Nephron (organoid): Measurements from ENCODE around the gene SLC11A2.

Experiments
- H3K27ac Mint-ChIP-seq, 3 experiments: 2 replicates each; pipeline ENCODE4 v1.8.0; 2020; ENCODE audit warnings: mixed read lengths in 3 of 3, mild to moderate bottlenecking in 2 of 3, moderate library complexity in 1 of 3
- H3K27me3 Mint-ChIP-seq: 2 replicates; pipeline ENCODE4 v1.8.0; 2021; ENCODE audit warnings: low read depth, mild to moderate bottlenecking, moderate library complexity, mixed read lengths
- H3K36me3 Mint-ChIP-seq: 2 replicates; pipeline ENCODE4 v1.8.0; 2020; ENCODE audit warnings: low read depth, mixed read lengths
- H3K4me1 Mint-ChIP-seq: 2 replicates; pipeline ENCODE4 v1.8.0; 2020; ENCODE audit warnings: mixed read lengths
- H3K4me3 Mint-ChIP-seq, 3 experiments: 2 replicates each; pipeline ENCODE4 v1.8.0; 2020; ENCODE audit warnings: mild to moderate bottlenecking in 3 of 3, mixed read lengths in 3 of 3, moderate library complexity in 2 of 3
- H3K9me3 Mint-ChIP-seq: 2 replicates; pipeline ENCODE4 v1.8.0; 2020; ENCODE audit warnings: mixed read lengths
- TF ChIP-seq, protein P1 (sequence below), 3 experiments: fragments of 200-600 bp; sonication (generic); IDR thresholded peaks; one replicate each; pipeline ENCODE4 v1.5.0; 2021; ENCODE audit warnings: antibody characterized with exemption in 3 of 3; ENCODE audit not compliant: unreplicated experiment in 3 of 3

Gene SLC11A2

DNA sequence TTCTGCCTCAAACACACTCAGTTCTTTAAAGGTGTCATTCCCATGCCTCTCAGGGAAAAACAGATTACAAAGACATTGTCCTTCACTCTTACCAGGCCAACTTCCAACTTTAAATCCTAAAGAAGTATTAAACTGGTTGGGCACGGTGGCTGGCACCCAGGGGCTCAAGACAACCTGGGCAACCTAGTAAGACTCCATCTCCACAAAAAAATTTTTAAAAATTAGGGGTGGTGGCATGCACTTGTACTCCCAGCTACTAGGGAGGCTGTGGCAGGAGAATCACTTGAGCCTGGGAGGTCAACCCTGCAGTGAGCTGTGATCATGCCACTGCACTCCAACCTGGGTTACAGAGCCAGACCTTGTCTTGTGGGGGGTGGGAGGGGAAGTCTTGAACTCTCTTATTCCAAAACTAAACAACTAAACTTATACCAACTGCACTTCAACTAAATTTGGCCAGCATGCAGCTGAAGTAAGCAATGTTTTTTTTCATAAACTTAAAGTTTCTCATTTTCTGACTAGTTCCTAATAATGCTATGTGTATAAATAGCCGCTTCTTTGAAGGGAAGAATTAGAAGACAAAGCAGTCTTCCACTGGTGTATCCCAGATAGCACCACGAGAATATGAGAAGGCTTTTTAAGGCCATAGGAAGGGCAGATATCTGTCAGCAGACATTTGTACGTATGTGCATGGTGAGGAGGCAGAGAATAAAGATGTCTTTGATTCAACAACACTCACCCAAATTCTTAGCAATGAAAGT is 2.4 kb downstream of the SLC11A2 start:
- TF ChIP-seq, protein P1, sequence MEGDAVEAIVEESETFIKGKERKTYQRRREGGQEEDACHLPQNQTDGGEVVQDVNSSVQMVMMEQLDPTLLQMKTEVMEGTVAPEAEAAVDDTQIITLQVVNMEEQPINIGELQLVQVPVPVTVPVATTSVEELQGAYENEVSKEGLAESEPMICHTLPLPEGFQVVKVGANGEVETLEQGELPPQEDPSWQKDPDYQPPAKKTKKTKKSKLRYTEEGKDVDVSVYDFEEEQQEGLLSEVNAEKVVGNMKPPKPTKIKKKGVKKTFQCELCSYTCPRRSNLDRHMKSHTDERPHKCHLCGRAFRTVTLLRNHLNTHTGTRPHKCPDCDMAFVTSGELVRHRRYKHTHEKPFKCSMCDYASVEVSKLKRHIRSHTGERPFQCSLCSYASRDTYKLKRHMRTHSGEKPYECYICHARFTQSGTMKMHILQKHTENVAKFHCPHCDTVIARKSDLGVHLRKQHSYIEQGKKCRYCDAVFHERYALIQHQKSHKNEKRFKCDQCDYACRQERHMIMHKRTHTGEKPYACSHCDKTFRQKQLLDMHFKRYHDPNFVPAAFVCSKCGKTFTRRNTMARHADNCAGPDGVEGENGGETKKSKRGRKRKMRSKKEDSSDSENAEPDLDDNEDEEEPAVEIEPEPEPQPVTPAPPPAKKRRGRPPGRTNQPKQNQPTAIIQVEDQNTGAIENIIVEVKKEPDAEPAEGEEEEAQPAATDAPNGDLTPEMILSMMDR (IDR thresholded peaks at IDR 0.05; ENCODE audit: unreplicated experiment in 3 of 3) = no peak
- peak overlapping the region; percentile 94 to 98 (median 96) for H3K27ac Mint-ChIP-seq
- peak overlapping the region; percentile 88 to 98 (median 97) for H3K4me3 Mint-ChIP-seq
- H3K4me1 Mint-ChIP-seq = peaks cover 35% of the 10 kb centered on the region
- H3K27me3 Mint-ChIP-seq = no peaks in the 10 kb centered on the region
- H3K36me3 Mint-ChIP-seq = no peaks in the 10 kb centered on the region
- no peaks in the 10 kb centered on the region for H3K9me3 Mint-ChIP-seq

DNA sequence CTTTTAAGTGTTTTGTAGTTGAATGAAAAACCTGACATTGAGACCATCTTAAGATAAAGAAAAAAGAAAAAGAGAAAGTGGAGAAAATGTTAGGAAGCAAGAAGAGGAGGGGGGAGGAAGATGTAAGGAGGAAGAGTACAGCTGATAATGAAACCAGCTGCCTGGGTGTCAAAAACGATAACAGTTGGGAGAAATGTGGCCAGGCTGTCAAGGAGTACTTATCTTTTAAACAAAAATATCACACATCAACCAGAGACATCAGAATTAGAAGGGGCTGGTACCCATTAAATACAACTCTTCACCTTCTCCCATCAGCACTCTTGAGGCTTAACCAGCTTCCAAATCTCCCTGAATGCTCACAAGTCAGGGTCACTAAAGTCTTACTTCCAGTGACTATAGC is 4.5 kb downstream of the SLC11A2 start:
- Mint-ChIP-seq H3K9me3 (no peaks in the 10 kb centered on the region), H3K27ac (peak overlapping the region; percentile 10 to 90 (median 28)), H3K36me3 (no peaks in the 10 kb centered on the region), H3K4me1 (peaks cover 35% of the 10 kb centered on the region), H3K4me3 (no peak overlapping the region), H3K27me3 (no peaks in the 10 kb centered on the region)
- TF ChIP-seq, protein P1 (IDR thresholded peaks at IDR 0.05; ENCODE audit: unreplicated experiment in 3 of 3) = no peak

DNA sequence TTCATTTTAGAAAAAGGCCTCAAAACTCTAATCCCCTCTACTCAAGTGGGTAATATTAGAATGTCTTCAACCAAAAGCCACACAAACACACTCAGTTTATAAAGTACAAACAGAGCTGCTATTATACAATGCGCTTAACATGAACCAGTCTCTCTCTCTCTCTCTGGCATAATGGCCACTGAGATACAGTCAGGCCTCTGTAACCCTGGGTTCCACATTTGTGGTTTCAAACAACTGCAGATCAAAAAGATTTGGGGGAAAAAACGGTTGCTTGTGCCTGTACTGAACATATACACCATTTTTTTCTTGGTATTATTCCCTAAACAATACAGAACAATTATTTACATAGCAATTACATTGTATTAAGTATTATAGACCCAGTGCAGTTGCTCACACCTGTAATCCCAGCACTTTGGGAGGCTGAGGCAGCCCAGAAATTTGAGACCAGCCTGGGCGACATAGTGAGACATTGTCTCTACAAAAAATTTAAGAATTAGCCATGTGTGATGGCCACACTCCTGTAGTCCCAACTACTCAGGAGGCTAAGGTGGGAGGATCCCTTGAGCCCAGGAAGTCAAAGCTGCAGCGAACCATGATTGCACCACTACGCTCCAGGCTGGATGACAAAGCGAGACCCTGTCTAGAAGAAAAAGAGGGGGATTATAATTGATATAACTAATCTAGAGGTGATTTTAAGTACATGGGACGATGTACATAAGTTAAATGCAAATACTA is 5.6 kb downstream of the SLC11A2 start:
- TF ChIP-seq, protein P1 (IDR thresholded peaks at IDR 0.05; ENCODE audit: unreplicated experiment in 3 of 3) = no peak
- no peaks in the 10 kb centered on the region for H3K36me3 Mint-ChIP-seq
- H3K27me3 Mint-ChIP-seq = no peaks in the 10 kb centered on the region
- no peaks in the 10 kb centered on the region for H3K9me3 Mint-ChIP-seq
- no peak overlapping the region for H3K4me3 Mint-ChIP-seq
- peaks cover 35% of the 10 kb centered on the region for H3K4me1 Mint-ChIP-seq
- H3K27ac Mint-ChIP-seq = peak overlapping the region; percentile 31 to 61 (median 43)

DNA sequence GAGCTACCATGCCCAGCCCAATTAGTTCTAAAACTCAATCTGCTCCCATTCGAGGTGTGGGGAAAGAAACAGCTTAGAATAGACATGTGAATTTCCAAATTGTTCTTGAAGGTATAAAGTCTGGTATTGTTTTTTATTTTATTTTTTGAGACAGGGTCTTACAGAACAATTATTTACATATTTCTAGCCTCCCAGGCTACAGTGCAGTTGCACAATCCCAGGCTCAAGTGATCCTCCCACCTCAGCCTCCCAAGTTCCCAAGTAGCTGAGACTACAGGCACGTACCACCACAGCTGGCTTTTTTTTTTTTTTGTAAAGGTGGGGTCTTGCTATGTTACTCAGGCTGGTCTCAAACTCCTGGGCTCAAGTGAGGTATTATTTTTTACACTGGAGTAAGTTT is 6.3 kb downstream of the SLC11A2 start:
- Mint-ChIP-seq H3K27ac (no peak overlapping the region), H3K36me3 (no peaks in the 10 kb centered on the region), H3K4me1 (peaks cover 28% of the 10 kb centered on the region), H3K27me3 (no peaks in the 10 kb centered on the region), H3K4me3 (no peak overlapping the region), H3K9me3 (no peaks in the 10 kb centered on the region)
- TF ChIP-seq, protein P1 (IDR thresholded peaks at IDR 0.05; ENCODE audit: unreplicated experiment in 3 of 3) = no peak

DNA sequence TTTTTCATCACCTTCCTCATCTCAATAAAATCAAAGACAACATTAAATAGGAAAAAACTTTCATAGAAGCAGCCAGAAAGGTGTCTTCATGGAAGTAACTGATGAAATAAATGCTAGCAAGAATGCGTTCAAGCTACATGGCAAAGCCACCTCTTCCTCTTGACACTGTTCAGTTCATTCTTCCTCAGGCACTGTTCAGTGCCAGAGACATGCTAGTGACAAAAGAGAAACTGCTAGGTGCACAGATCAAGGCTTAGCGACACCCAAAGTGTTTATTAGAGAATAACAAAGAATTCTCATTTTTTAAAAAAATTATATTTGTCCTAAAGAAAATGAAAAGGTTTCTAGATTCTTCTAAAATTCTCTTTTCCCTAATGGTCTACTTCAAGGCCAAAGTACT is 7.2 kb downstream of the SLC11A2 start:
- Mint-ChIP-seq H3K4me3 (no peak overlapping the region), H3K36me3 (no peaks in the 10 kb centered on the region), H3K27me3 (no peaks in the 10 kb centered on the region), H3K4me1 (peaks cover 18% of the 10 kb centered on the region), H3K27ac (no peak overlapping the region), H3K9me3 (no peaks in the 10 kb centered on the region)
- TF ChIP-seq, protein P1 (IDR thresholded peaks at IDR 0.05; ENCODE audit: unreplicated experiment in 3 of 3) = no peak
